ENCODE data around the gene CAND2. TPM values are rescaled to one million over a fixed set of nuclear protein-coding genes. Genes with fewer than 3 reads are reported as not detected.

Gene CAND2
- total and polyA plus RNA-seq, 10 of the 15 experiments (the other 5 are each of a cell fraction or from before 2014, with no cell fraction given), result 0.03 to 1.9 (median 0.52) TPM

GRCh38 chr3:12822725-12823373 lies 26.4 kb downstream of the CAND2 start (continued):
- TF ChIP-seq SMC3 (IDR thresholded peaks at IDR 0.05; ENCODE audit: borderline replicate concordance, low read length) (peak; percentile 11; the same call in 1 of the 2 replicates), GABPA (IDR thresholded peaks at IDR 0.05; ENCODE audit: low read depth) (no peak), NFYB (IDR thresholded peaks at IDR 0.05; ENCODE audit: insufficient read depth, low read depth, low read length) (no peak), EGR1 (IDR thresholded peaks at IDR 0.05; ENCODE audit: borderline replicate concordance in 1 of 2, low read depth in 2 of 2, low read length in 2 of 2) (no peak), ZNF274 (IDR thresholded peaks at IDR 0.05; ENCODE audit: insufficient read depth, insufficient read length) (no peak), CHD2 (IDR thresholded peaks at IDR 0.05; ENCODE audit: borderline replicate concordance, low read depth, low read length) (no peak), FOS (IDR thresholded peaks at IDR 0.05; ENCODE audit: borderline replicate concordance, extremely low read depth, insufficient read length) (no peak), YY1 (IDR thresholded peaks at IDR 0.05; ENCODE audit: low read depth, low read length) (no peak), RCOR1 (conservative IDR thresholded peaks at IDR 0.05; ENCODE audit: low read depth, low read length) (no peak), GATAD2B (conservative IDR thresholded peaks at IDR 0.05; ENCODE audit: low read depth) (no peak), RFX5 (IDR thresholded peaks at IDR 0.05; ENCODE audit: low read depth, low read length) (no peak), ATF3 (IDR thresholded peaks at IDR 0.05; ENCODE audit: borderline replicate concordance, extremely low read depth, low read depth, low read length) (no peak), PAX5 (IDR thresholded peaks at IDR 0.05; ENCODE audit: borderline replicate concordance, low read depth, low read length) (no peak), CHD1 (IDR thresholded peaks at IDR 0.05; ENCODE audit: low read depth, low read length) (no peak), CEBPB (IDR thresholded peaks at IDR 0.05; ENCODE audit: borderline replicate concordance in 1 of 2, low read depth in 2 of 2, low read length in 2 of 2) (no peak), MXI1 (IDR thresholded peaks at IDR 0.05; ENCODE audit: low read depth, low read length) (no peak), RAD21 (IDR thresholded peaks at IDR 0.05; ENCODE audit: insufficient read depth, low read depth, low read length) (0 out of 2 replicates have a peak, but pooled peaks have one; percentile 6), TARDBP (IDR thresholded peaks at IDR 0.05; ENCODE audit: borderline replicate concordance) (no peak), WRNIP1 (IDR thresholded peaks at IDR 0.05; ENCODE audit: borderline replicate concordance, low read depth, low read length) (no peak)

Measured in GM12878 (cell line).